Hematopoietic multipotent progenitor cell treated with erythropoietin and hydrocortisone succinate and interleukin-3 and kit ligand, for 17 days (in vitro differentiated cells): ENCODE results near the gene SLC29A2.

Experiments
- DNase-seq: peaks from one replicate; pipeline ENCODE4 v3.0.0-alpha.2; 2015; ENCODE audit warnings: low spot score

The SLC29A2 gene, protein sequence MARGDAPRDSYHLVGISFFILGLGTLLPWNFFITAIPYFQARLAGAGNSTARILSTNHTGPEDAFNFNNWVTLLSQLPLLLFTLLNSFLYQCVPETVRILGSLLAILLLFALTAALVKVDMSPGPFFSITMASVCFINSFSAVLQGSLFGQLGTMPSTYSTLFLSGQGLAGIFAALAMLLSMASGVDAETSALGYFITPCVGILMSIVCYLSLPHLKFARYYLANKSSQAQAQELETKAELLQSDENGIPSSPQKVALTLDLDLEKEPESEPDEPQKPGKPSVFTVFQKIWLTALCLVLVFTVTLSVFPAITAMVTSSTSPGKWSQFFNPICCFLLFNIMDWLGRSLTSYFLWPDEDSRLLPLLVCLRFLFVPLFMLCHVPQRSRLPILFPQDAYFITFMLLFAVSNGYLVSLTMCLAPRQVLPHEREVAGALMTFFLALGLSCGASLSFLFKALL

DNA sequence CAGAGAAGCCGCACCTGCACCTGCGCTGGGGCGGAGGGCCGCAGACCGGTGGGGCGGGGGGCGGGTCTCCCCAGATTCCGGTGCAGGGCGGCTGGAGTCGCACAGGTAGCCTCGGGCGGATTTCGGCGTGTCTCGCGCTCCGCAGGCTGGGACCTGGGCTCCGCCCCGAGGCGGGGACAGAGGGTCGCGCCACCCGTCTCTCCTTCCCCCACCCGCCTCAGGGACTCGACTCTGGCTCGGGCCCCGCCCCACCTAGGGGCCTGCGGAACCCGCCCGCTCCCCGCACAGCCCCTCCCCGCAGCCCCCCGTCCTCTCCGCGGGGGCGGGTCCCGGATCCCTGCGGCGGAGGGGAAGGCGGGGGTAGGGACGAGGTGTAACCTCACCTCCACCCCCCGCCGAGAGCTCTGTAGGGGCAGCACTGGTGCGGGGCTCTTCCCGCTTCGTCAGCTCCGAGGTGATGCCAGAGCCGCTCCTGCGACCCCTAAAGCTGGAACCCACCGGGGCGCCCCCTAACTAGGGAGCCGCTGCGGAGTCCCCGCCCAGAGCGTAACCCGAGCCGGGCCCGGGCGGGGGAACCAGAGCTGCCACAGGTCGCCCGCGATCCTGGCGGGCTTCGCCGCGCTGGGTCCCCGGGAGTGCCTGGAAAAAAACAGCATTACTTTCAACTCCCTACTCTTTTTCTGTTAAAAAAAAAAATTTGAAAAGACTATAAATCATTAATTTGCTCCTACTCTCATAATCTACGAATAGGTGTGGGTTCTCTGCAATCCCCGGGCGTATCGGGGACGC is at the start of gene SLC29A2:
TSS of gene SLC29A2 (minus strand) at position 134 of the 789 bp plus-strand sequence. CDS start 169 bp downstream, outside the sequence.
- no peak for DNase-seq

DNA sequence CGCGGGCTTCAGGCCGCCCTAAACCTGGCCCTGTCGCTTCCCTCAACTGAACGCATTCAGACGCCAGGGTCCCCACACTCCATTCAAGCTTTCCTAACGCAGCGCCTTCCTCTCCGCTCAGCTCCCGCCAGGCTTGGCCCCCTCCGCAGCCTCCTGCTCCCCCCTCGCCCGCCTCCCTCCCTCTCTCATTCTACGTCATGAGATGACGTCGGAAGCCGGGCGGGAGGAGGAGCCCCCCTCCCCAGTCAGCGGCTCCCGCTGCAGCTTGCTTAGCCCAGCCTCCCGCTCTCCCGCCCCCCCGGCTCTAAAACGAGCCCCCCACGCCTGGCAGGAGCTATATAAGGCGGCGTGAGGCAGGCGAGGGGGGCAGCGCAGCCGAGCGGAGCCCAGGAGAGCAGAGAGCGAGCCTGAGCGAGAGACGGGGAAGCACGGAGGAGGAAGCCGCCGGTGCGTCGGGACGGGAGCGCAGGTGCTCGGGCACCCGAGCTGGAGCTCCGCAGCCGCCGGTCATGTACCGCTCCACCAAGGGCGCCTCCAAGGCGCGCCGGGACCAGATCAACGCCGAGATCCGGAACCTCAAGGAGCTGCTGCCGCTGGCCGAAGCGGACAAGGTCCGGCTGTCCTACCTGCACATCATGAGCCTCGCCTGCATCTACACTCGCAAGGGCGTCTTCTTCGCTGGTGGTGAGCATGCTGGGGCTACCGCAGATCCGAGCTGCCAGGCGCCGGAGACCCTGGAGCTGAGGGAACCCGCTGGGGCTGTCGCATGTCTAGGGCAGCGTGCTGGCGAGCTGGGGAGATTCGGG is 49.3 kb upstream of the SLC29A2 start, which contains the start of gene NPAS4:
TSS of gene NPAS4 (plus strand) at position 365 of the 806 bp plus-strand sequence. CDS start at position 510, 145 bp downstream.
- DNase-seq, result no peak

DNA sequence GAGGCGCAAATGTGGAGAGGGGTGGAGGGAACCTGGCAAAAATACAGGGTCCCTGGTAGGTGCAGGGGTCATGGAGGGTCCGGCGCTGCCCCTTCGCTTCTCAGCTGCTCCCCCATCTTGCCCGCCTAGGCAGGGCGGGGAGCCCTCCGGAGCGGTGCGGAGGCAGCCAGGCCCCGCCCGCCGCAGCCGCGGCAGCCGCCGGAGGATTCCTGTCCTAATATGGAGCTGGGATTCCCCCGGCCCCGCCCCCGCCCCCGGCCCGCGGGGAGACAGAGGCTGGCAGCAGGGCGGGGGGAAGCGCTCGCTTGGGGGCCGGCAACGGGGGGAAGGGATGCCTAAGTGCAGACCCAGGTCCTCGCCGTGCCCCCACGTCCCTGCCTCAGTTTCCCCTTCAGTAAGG is 48.3 kb upstream of the SLC29A2 start:
- no peak for DNase-seq

DNA sequence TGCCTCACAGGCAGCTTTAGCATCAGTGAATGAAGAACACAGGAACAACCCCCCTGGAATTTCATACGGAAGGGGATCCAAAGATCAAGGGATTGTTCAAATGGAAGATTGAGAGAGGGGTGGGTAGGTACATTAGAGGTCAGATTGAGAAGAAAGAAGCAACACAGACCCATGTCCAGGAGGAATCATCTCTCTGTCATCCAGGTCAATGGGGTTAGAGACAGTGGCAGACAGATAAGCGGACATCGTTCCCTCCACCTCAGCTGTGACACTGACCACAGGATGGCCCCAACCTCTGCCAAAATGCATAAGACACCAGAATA is 47.4 kb upstream of the SLC29A2 start:
- DNase-seq, result no peak

DNA sequence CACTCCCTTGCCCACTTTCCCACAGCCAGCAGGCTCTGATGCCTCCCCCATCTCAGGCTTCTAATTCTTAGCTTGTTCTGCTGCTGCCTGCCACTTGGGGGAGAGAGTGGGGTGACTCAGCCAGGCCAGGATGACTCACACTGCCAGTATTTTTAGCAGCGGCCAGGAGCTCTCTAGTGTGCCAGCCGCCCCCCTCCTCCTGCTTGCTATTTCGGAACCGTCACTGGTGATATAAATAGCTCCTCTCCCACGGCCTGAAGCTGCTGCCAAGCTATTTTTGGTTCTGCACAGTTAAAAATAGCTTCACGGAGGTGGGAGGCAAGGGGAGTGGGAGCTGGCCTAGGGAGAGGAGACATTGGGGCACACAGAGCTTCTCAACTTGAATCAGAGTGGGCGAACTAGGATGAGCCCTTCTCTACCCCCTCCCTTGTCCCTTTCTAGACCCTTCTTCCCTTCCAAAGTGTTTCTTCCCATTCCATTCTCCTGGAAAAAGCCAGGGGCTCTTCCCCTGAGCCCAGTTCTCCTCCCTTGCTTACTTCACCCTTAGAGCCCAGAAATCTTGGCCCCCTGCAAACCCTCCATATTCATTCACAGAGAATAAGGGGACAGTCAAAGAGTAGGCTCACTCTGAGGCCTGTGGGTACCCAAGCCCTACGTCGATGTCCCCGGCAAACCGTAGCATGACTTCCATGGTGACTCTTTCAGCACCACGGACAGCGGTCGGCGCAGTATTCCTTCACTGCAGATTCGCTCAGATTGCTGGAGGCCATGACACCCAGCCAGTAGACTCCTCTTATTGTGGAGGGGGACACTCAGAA is 46.8 kb upstream of the SLC29A2 start:
- DNase-seq, result peak; percentile 25

DNA sequence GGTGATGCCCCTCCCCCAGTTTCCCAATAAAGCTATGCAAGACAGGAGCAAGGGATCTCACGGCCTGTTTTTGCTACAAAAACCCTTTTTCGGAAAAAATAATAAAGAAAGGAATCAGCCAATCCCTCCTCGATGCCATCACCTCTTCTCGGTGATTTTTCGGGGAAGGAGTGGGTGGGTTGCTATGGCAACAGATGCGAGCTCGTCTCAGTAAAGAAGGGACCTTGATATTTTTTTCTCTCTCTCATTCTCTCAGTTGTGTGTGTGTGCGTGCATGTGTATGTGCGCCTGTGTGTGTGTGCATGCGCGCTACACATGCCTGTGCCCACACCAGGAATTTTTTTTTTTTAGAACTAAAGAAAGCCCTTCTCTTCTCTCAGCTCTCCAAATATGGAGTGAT is 45.4 kb upstream of the SLC29A2 start:
- no peak for DNase-seq

DNA sequence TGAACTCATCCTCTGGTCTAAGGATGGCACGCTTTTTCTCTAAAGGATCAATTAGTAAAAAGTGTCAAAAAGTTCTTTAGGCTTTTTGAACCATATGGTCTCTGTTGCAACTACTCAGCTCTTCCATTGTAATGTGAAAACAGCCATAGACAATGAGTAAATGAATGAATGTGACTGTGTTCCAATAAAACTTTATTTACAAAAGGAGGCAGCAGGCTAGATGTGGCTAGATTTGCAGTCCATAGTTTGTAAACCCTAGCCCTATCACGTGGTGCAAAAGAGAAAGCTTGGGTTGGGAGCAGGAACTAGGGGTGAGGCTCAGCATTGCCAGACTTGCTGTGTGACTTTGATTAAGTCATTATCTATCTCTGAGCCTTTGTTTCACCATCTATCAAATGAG is 43.9 kb upstream of the SLC29A2 start:
- no peak for DNase-seq

DNA sequence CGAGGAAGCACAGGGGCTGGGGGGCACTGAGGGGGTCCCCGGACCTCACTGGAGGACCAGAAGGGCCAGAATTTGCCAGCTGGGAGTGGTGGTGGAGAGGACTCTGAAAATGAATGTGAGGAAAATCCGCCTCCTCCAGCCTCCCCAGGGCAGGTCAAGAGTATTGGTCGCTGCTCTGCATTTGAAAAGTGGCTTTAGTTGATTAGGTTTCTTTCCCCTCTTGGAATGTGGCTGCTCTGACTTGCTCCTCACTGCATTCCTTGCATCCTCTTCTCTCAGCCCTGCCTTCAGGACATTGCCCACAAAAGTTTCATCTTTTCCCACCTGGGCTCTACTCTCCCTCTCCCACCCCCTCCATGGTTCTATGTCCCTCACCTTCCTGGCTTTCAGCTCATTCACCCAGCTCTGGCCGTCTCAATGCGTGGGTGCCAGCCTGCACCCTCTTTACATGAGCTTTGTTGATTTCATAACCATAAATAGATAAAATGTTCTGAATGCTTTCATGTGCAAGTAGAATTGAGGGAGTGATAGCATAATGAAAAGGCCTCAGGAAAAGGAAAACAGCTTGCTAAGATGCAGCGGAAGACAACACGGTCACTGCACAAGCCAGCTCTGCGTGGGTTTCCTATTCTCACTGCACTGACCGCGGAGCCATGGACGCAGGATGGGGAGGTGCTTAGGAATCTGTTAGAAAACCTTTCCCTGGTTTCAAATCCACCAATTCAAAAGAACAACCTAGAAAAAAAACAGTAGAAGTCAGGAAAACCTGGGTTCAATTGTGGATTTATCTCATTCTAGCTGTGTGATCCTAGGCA is 42.8 kb upstream of the SLC29A2 start:
- DNase-seq, result no peak

DNA sequence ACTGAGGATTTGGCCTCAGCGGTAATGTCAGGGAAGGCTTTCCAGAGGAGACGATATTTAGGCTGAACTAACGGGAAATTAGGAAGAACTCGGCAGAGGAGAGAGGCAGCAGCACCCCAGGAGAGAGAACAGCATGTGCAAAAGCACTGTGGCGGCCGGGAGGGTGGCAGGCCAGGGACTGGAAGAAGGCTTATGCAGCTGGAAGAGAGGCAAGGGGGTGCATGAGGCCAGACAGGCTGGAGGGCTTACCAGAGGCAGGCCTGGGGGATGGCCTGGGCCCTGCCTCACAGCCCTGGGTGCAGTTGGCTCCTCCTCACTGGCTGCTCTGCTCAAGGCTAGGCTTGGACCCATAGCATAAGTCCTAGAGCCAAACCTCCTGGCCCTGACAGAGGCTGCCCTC is 41.6 kb upstream of the SLC29A2 start:
- DNase-seq, result no peak

DNA sequence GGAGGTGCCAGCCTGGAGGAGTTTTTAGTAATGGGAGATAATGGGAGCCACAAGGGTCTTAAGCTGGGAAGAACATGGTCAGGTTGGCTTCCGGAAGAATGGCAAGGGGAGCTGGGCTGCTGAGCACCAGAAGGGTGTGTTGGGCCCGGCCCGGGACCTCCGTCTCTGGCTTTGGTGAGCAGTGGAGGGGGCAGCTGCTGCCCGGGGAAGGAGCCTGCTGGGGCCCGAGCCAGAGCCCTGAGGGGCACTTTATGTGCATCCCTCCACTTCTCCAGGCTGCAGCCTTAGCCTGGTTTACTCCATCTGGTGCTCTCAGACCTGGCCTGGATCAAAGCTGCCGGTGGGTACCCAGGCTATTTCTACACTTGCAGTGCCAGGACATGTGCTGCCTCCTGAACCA is 40.5 kb upstream of the SLC29A2 start:
- DNase-seq, result no peak

DNA sequence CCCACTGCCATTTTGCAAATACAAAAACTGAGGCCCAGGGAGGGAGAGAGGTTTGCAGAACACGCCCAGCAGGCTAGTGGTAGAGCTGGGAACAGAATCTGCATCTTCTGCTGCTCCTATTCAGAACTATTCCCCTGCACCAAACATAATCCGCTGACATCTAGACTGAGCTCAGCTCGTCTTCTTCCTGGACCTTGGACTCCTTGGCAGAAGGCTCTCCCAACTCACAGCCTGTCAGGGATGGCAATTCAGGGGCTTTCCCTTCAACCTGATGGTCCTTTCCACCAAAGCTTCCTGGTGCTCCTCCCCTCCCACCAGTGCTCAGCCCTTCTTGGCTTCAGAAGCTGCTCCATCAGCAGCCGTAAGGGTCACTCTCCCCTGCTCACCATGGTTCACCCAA is 39.8 kb upstream of the SLC29A2 start:
- DNase-seq, result no peak

DNA sequence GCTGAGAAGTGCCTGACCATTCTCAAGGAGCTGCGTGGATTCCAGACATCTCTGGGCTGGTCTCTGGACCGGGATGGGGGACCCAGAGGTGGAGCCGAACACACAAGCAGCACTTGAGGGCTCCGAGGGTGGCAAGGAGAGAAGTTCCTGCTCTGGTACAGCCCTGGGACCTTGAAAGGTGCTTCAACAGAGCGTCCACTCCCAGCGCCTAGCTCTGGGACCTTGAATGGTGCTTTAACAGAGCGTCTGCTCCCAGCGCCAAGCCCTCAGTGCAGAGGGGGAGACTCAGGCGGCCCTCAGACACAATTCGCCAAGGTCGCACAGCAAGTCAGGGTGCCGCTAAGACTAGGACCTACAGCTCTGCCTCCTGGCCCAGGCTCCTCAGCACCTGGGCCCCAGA is 38.6 kb upstream of the SLC29A2 start:
- DNase-seq, result no peak

DNA sequence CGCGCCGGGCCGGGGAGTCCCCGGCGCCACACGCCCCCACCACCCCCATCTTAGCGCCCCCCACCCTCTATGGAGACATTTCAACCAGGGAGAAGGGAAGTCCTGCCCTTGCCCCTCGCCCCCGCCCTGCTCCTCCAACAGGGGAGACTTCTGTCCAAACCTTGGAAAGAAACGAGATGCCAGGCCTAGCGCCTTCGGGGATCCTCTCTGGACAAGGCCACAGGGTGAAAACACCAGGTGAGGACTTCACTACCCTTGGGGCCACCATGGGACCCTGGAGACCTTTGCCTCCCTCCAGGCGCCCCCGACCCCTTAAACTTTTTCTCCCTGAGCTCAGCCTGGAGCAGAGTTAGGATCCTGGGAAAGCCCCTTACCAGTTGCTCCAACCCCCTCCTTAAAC is 37.7 kb upstream of the SLC29A2 start:
- DNase-seq, result no peak

DNA sequence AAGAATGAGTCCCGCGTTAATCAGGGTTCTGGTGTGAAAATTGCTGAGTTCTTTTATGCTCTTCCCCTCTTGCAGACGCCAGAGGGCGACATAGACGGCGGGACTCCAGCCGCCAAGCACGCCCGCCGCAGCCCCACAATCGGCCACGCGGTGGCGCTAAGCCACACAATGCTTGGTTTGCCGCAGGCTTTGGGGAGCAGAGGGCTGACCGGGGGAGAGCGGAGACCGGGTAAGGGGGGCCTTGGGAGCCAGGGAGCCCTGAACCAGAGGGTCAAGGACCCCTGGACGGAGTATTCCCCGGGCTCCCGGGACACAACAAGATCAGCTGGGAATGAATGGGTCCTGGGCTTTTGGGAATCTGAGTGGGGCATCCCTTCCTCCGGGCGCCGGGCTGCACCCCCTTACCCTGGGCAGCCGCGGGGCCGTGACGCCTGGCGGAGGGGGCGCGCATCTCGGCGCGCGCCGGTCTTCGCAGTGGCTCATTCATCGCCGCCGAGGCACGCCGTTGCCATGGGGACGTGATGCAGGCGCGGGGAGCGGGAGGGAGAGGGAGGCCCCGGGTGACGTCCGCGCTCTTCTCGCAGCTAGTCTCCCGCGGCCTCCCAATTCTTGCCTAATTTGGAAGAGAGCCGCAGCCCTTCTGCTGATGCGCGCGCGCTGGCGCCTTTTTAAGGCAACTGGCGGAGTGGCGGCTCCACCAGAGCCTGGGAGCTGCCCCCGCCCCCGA is 37.1 kb upstream of the SLC29A2 start:
- DNase-seq, result peak; percentile 92

DNA sequence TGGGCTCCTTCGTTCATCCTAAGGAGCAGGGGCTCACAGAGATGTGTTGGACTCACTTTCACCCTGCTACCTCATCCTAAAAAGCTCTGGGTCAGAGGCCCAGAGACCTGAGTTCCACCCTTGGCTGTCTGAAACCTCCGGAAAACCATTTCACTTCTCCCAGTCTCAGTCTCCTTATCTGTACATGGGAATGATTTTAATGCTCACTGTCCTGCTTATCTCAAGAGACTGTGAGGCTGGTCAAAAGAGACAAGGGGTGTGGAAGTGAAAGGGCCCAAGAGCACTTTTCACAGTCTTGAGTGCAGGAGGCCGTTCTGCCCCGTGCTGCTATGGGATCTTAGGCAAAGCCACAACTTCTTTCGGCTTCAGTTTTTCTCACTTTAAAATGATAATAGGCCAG is 36.1 kb upstream of the SLC29A2 start:
- DNase-seq, result no peak

DNA sequence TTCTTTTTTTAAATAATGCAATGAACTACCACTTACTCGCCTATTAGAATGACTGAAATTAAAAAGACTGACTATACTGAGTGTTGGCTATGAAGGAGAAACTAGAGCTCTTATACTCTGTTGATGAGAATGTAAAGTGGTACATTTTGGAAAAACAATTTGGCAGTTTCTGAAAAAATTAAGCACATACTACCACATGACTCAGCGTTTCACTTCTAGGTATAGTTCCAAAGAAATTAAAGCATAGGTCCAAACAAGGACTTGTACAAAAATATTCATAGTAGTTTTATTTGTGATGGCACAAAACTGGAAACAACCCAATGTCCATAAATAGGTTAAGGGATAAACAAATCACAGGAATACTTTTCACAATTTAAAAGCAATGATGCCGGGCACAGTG is 22.4 kb upstream of the SLC29A2 start:
- DNase-seq, result no peak

DNA sequence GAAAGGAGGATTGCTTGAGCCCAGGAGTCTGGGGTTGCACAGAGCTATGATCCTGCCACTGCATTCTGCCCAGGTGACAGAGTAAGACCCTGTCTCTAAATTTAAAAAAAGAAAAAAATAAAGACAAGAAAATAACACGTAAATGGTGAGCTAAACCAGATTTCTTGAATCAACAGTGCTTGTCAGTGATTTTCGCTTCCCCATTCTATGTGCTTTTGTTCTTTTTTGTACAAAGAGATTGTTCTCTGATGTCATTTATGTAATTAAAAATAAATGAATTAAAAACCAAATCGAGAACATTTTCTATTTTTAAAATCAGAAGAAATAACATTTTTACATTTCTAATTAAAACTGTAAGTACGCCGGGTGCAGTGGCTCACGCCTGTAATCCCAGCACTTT is 19.8 kb upstream of the SLC29A2 start:
- no peak for DNase-seq

DNA sequence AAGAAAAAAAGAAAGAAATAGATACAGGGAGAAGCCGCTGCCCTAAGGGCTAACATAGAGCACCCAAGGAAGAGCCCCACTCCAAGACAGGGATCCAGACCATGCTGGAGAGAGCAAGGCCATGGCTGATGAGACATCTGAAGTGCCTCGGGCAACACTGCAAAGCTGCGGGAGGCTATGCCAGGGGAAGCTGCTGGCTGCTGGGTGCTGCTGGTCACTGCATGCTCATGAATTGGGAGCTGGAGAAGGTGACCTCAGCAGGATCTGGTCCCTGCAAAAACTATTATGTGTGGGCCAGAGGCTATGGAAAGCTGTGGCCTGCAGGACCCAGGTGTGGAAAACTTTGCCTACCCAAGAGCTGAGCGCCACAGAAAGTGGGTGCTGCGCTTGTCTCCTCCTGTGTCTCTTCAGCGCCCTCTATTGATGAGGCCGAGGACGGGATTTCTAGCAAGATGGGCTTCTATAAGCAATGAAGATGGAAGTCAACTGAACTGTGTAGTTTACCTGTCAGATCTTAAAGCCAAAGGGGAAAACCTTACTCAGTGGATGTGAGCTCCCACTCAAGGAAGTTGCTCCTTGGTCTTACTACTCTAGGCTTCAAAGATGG is 17.3 kb upstream of the SLC29A2 start:
- peak; percentile 70 for DNase-seq
